Measurements from ENCODE around the gene SELP.

GRCh38 chr1:169676001-169676400 lies 46.1 kb upstream of the SELP start:
- TF ChIP-seq RNF2 (IDR thresholded peaks at IDR 0.05; ENCODE audit: borderline replicate concordance, low read depth, low read length, missing control alignments, poor library complexity, severe bottlenecking), result no peak
- no peak for TF ChIP-seq KDM1A (IDR thresholded peaks at IDR 0.05; ENCODE audit: borderline replicate concordance, low read length)
- TF ChIP-seq CTCF (IDR thresholded peaks at IDR 0.05; ENCODE audit: control extremely low read depth in 1 of 3, insufficient read depth in 1 of 3, low read depth in 1 of 3, low read length in 3 of 3), result no peak
- no peak for TF ChIP-seq POLR2A (IDR thresholded peaks at IDR 0.05; ENCODE audit: control extremely low read depth in 1 of 2, low read depth in 2 of 2, low read length in 2 of 2)
- no peak for TF ChIP-seq MAX (IDR thresholded peaks at IDR 0.05)
- no peak for TF ChIP-seq TEAD4 (IDR thresholded peaks at IDR 0.05; ENCODE audit: low read depth, low read length)
